LNCAP (cell line): ENCODE data around the gene TEX2.

Experiments used
- TF ChIP-seq, protein P1 (sequence below): fragments of 450-650 bp; IDR thresholded peaks from 2 replicates; pipeline ENCODE4 v1.5.1; 2017; ENCODE audit warnings: mild to moderate bottlenecking

Gene TEX2

GRCh38 chr17:64155129-64155528 is 107.9 kb downstream of the TEX2 start:
- TF ChIP-seq, protein P1, sequence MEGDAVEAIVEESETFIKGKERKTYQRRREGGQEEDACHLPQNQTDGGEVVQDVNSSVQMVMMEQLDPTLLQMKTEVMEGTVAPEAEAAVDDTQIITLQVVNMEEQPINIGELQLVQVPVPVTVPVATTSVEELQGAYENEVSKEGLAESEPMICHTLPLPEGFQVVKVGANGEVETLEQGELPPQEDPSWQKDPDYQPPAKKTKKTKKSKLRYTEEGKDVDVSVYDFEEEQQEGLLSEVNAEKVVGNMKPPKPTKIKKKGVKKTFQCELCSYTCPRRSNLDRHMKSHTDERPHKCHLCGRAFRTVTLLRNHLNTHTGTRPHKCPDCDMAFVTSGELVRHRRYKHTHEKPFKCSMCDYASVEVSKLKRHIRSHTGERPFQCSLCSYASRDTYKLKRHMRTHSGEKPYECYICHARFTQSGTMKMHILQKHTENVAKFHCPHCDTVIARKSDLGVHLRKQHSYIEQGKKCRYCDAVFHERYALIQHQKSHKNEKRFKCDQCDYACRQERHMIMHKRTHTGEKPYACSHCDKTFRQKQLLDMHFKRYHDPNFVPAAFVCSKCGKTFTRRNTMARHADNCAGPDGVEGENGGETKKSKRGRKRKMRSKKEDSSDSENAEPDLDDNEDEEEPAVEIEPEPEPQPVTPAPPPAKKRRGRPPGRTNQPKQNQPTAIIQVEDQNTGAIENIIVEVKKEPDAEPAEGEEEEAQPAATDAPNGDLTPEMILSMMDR = no peak

DNA sequence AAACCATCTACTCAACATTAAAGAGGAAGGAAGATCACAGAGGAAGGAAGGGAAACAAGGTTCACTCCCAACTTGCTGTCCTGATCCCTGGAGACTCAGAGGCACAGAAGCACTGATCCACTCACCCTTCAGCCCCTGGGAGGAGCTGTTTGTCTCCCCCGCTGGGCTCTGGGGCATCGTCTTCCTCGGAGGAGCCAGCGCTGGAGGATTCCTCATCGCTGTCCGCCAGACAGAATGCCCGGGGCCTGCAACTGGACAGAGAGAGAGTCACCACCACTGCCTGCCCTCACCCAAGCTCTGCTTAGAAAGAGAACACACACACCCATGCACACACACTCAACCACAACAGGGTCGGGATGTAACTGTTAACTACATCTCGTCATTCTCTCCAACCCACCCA is 108.3 kb downstream of the TEX2 start:
- TF ChIP-seq, protein P1 = no peak

- TF ChIP-seq, protein P1 = no peak
Measured at GRCh38 chr17:64154313-64154695, 108.8 kb downstream of the TEX2 start.

DNA sequence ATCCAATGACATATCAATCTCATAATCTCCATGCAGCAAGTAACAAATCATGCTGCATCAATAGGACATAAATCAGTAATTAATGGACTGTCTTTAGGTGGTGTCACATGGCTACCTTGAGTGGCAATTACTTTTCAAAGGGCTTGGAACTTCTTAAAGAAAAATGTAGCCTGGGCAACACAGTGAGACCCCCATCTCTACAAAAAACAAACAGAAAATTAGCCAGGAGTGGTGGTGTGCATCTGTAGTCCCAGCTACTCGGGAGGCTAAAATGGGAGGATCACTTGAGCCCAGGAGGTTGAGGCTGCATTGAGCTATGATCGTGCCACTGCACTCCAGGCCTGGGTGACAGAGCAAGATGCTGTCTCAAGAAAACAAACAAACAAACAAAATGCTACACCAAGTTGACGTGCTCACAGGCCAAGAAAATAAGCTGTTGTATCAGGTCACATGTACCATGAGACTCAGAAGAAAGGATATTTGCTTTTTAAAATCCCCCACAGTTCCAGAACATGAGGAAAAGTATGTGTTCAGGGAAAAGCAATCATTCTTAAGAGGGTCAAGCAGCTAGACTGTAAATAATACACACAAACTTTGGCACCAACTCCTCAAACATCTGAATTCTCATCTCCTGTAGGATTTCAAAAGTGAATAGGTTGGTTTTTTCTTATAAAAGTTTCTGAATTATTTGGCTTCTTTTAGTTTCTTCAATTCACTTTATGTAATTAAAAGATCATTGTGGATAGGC is 109.3 kb downstream of the TEX2 start:
- TF ChIP-seq, protein P1 = no peak

GRCh38 chr17:64152428-64153125 is 110.5 kb downstream of the TEX2 start:
- TF ChIP-seq, protein P1 = no peak

GRCh38 chr17:64151016-64151368 is 112.1 kb downstream of the TEX2 start:
- TF ChIP-seq, protein P1 = no peak

- TF ChIP-seq, protein P1 = no peak
Measured at GRCh38 chr17:64150237-64151015, 112.6 kb downstream of the TEX2 start.
